K562 (cell line): Measurements from ENCODE around the gene NQO2.
"Not testable (repeated sequence)": the region's sequence is repeated elsewhere in the genome, so short reads cannot be mapped to it uniquely, and the experiment has no call there.

Experiments used
- CTCF ChIP-seq, 3 experiments: IDR thresholded peaks in 2 of 3; conservative IDR thresholded peaks in 1 of 3; 2 replicates each; pipeline ENCODE4 v1.5.1; 2011 to 2012; ENCODE audit warnings: low read length in 3 of 3, mild to moderate bottlenecking in 3 of 3, control low read depth in 2 of 3, improper control_type of control experiment in 1 of 3, inconsistent platforms in 1 of 3, low read depth in 1 of 3, mixed read lengths in 1 of 3, moderate library complexity in 1 of 3; ENCODE audit not compliant: insufficient read depth in 2 of 3
- PCBP1 ChIP-seq: fragments of 200-400 bp; formaldehyde crosslinking; IDR thresholded peaks from 2 replicates; pipeline ENCODE4 v1.6.1; 2018; ENCODE audit warnings: mild to moderate bottlenecking, low read depth, low read length; ENCODE audit not compliant: poor library complexity, severe bottlenecking
- PHF8 ChIP-seq: fragments of 200-600 bp; sonication (generic); IDR thresholded peaks from 2 replicates; pipeline ENCODE4 v1.6.1; 2012; ENCODE audit warnings: mixed run types, mild to moderate bottlenecking, inconsistent platforms, low read length, moderate library complexity, borderline replicate concordance
- POLR2A ChIP-seq: fragments of 450-650 bp; conservative IDR thresholded peaks from 2 replicates; pipeline ENCODE4 v1.6.1; 2016
- SAP30 ChIP-seq: fragments of 200-600 bp; sonication (generic); IDR thresholded peaks from 2 replicates; pipeline ENCODE4 v1.6.1; 2012; ENCODE audit warnings: borderline replicate concordance, low read depth, mild to moderate bottlenecking, moderate library complexity, low read length, control low read depth, inconsistent platforms; ENCODE audit not compliant: insufficient read depth, poor library complexity, severe bottlenecking
- TAF1 ChIP-seq: IDR thresholded peaks from 2 replicates; pipeline ENCODE4 v1.6.1; 2011; ENCODE audit warnings: mild to moderate bottlenecking, low read length, moderate library complexity; ENCODE audit not compliant: insufficient read depth, control insufficient read depth, severe bottlenecking; ENCODE audit errors: extremely low read depth

- not testable (repeated sequence) for TF ChIP-seq SAP30; TAF1; CTCF (IDR thresholded peaks at IDR 0.05 in 2 of 3, conservative IDR thresholded peaks at IDR 0.05 in 1 of 3; ENCODE audit: insufficient read depth in 2 of 3, low read depth in 1 of 3, low read length in 3 of 3); POLR2A; PCBP1; PHF8
These were observed 60.4 kb downstream of the NQO2 start for GRCh38 chr6:3060092-3060491.
